Tibial nerve (tissue), 4 donors: ENCODE data around the gene SLX1A. TPM values are rescaled to one million over a fixed set of nuclear protein-coding genes. Genes with fewer than 3 reads are reported as not detected.
"Not testable (repeated sequence)": the region's sequence is repeated elsewhere in the genome, so short reads cannot be mapped to it uniquely, and the experiment has no call there.

Source experiments
- DNase-seq, 2 donors: peaks; one replicate each; pipeline ENCODE4 v3.0.0-alpha.2; 2019; ENCODE audit warnings: low spot score in 2 of 2
- H3K27ac ChIP-seq, 4 donors: fragments of 200-600 bp; sonication (generic) in 3 of 4; one replicate each; pipeline ENCODE4 v1.5.1; 2017 to 2019; ENCODE audit warnings: mild to moderate bottlenecking in 1 of 4
- H3K27me3 ChIP-seq, 2 donors: fragments of 200-600 bp; sonication (generic) in 1 of 2; one replicate each; pipeline versions ENCODE4 v1.5.1 to v1.6.0; 2017 to 2019
- H3K36me3 ChIP-seq, 3 donors: fragments of 200-600 bp; sonication (generic); one replicate each; pipeline ENCODE4 v1.5.1; 2018 to 2019
- H3K4me1 ChIP-seq, 4 donors: fragments of 200-600 bp; sonication (generic) in 3 of 4; one replicate each; pipeline ENCODE4 v1.5.1; 2017 to 2019
- H3K4me3 ChIP-seq, 4 donors: fragments of 200-600 bp; sonication (generic) in 3 of 4; one replicate each; pipeline ENCODE4 v1.5.1; 2017 to 2019; ENCODE audit warnings: mild to moderate bottlenecking in 1 of 4, moderate library complexity in 1 of 4
- H3K9me3 ChIP-seq, 4 donors: fragments of 200-600 bp; sonication (generic) in 3 of 4; one replicate each; pipeline ENCODE4 v1.5.1; 2017 to 2019
- CTCF ChIP-seq, 5 experiments: fragments of 200-600 bp in 3 of 5; fragments of 450-650 bp in 2 of 5; sonication (generic) in 3 of 5; IDR thresholded peaks; one replicate each; pipeline ENCODE4 v1.5.1; 2016 to 2019; ENCODE audit warnings: antibody characterized with exemption in 5 of 5, mild to moderate bottlenecking in 3 of 5, moderate library complexity in 2 of 5
- EP300 ChIP-seq, 2 donors: sonication (generic); formaldehyde crosslinking; IDR thresholded peaks; one replicate each; pipeline ENCODE4 v1.6.1; 2017; ENCODE audit warnings: antibody characterized with exemption in 2 of 2, mild to moderate bottlenecking in 1 of 2
- POLR2A ChIP-seq, 2 donors: fragments of 450-650 bp; IDR thresholded peaks; one replicate each; pipeline ENCODE4 v1.6.1; 2017; ENCODE audit warnings: antibody characterized with exemption in 2 of 2, mild to moderate bottlenecking in 2 of 2, moderate library complexity in 2 of 2
- WGBS, 2 donors: methylation state at CpG; one replicate each; pipeline ENCODE4 v1.1.5; 2018; 5-methylcytosine and 5-hydroxymethylcytosine counted together
- total RNA-seq, 4 donors: library from RNA; depleted of rRNA; stranded (reverse); fragments of >200 nt; gene quantifications; one replicate each; pipeline ENCODE4 v1.1.0, GENCODE V29; 2016

SLX1A gene
- total RNA-seq, 4 donors from 2014 or later: 45.7 to 68.7 (median 52.8) TPM

- 87% methylated on average over 11 of the region's 11 CpGs for WGBS, 2 donors
- Histone ChIP-seq H3K27me3 (no peaks in the 10 kb centered on the region), H3K27ac (no peak overlapping the region), H3K4me1 (no peaks in the 10 kb centered on the region), H3K36me3 (no peaks in the 10 kb centered on the region), H3K4me3 (no peak overlapping the region), H3K9me3 (no peaks in the 10 kb centered on the region)
- no peak for DNase-seq
- TF ChIP-seq POLR2A (IDR thresholded peaks at IDR 0.05): no peak
- TF ChIP-seq CTCF (IDR thresholded peaks at IDR 0.05): no peak
- TF ChIP-seq EP300 (IDR thresholded peaks at IDR 0.05): peak in 1 of 2 donors; percentile 28
Observed at GRCh38 chr16:30166202-30166902, 27.3 kb upstream of the SLX1A start.

GRCh38 chr16:30168746-30169145 is 24.9 kb upstream of the SLX1A start:
- H3K27ac ChIP-seq, H3K36me3 ChIP-seq, H3K4me3 ChIP-seq, H3K9me3 ChIP-seq, DNase-seq, H3K27me3 ChIP-seq, H3K4me1 ChIP-seq: not testable (repeated sequence)
- 88% methylated on average over 8 of the region's 29 CpGs; no CpG with 5 or more reads in 1 of the 2 donors for WGBS, 2 donors

- H3K9me3 ChIP-seq, H3K27ac ChIP-seq, DNase-seq, H3K4me3 ChIP-seq, H3K4me1 ChIP-seq, H3K27me3 ChIP-seq, H3K36me3 ChIP-seq: not testable (repeated sequence)
- WGBS, 2 donors: no CpG with 5 or more reads among the region's 38 CpGs
Observed at GRCh38 chr16:30169416-30169815, 24.3 kb upstream of the SLX1A start.

GRCh38 chr16:30170145-30170544 is 23.5 kb upstream of the SLX1A start:
- H3K9me3 ChIP-seq, H3K27me3 ChIP-seq, H3K27ac ChIP-seq, DNase-seq, H3K4me1 ChIP-seq, H3K36me3 ChIP-seq, H3K4me3 ChIP-seq: not testable (repeated sequence)
- 37 to 65% methylated on average over 4 to 11 of the region's 31 CpGs for WGBS, 2 donors

- Histone ChIP-seq H3K36me3 (no peaks in the 10 kb centered on the region), H3K9me3 (no peaks in the 10 kb centered on the region), H3K4me3 (no peak overlapping the region), H3K27me3 (no peaks in the 10 kb centered on the region), H3K27ac (no peak overlapping the region), H3K4me1 (no peaks in the 10 kb centered on the region)
- WGBS, 2 donors: 89 to 90% methylated on average over 7 of the region's 7 CpGs
- no peak for DNase-seq
- TF ChIP-seq POLR2A (IDR thresholded peaks at IDR 0.05) (no peak), EP300 (IDR thresholded peaks at IDR 0.05) (no peak), CTCF (IDR thresholded peaks at IDR 0.05) (no peak)
Observed at GRCh38 chr16:30173054-30173453, 20.6 kb upstream of the SLX1A start.

- not testable (repeated sequence) for H3K36me3 ChIP-seq, H3K4me3 ChIP-seq, H3K27ac ChIP-seq, H3K4me1 ChIP-seq, DNase-seq, H3K27me3 ChIP-seq, H3K9me3 ChIP-seq
- 88 to 89% methylated on average over 6 of the region's 6 CpGs for WGBS, 2 donors
Observed at GRCh38 chr16:30176876-30177275, 16.8 kb upstream of the SLX1A start.

- H3K4me3 ChIP-seq: no peak overlapping the region
- no peak for TF ChIP-seq POLR2A (IDR thresholded peaks at IDR 0.05)
- TF ChIP-seq CTCF (IDR thresholded peaks at IDR 0.05): no peak
- TF ChIP-seq EP300 (IDR thresholded peaks at IDR 0.05): no peak
- DNase-seq: no peak
- H3K9me3 ChIP-seq: no peaks in the 10 kb centered on the region
- H3K4me1 ChIP-seq: peaks cover 0 to 13% (median 2%) of the 10 kb centered on the region in 4 donors
- WGBS, 2 donors: 94 to 97% methylated on average over 4 of the region's 4 CpGs
- no peak overlapping the region for H3K27ac ChIP-seq
- H3K36me3 ChIP-seq: no peaks in the 10 kb centered on the region
- no peaks in the 10 kb centered on the region for H3K27me3 ChIP-seq
Observed at GRCh38 chr16:30179195-30179594, 14.5 kb upstream of the SLX1A start.
